NCI-H2196 treated with DMSO at 0.1 percent for 48 hours (cell line): ENCODE measurements around the gene PCBP4.

ENCODE experiments used
- DNase-seq: peaks from one replicate; lab custom pipeline; 2025; ENCODE audit not compliant: unreplicated experiment; lab: John Stamatoyannopoulos, UW

Gene PCBP4

DNA sequence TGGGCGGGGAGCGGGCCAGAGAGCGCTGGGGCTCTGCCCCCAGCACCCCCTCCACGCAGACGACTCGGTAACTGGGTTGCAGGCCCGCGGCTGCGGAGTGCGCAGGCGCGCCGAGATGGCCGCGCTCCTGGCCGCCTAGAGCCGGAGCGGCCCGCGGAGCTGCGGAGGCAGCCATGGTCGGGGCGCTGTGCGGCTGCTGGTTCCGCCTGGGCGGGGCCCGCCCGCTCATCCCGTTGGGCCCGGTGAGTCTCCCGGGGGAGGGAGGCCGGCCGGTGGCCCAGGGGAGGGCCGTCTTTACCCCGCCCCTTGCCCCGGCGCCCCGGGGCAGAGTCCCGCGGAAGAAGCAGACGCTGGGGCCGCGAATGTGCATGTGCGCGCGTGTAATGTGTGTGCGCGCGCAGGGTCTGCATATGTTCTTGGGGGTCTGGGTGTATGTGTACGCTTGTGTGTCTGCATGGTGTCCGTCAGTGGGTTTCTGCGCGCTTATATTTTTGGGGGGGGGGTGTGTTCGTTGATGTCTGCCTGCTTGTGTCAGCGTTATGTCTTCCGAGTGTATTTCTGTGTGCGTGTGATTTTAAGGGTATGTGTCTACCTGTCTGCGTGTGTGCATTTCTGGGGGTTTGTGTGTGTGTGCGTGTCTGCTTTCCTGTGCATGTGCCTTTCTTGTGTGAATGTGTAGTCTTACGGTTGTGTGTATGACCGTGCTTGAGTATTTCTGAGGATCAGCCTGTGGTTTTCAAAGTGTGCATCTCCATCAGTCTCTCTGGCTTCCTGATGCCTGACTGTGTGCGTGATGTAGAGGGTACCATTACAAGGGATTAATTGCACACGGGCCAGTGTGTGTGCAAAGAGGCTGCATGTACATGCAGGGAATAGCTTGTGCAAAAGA lies 8.0 kb upstream of the PCBP4 start, which contains the start of gene ABHD14A:
TSS of gene ABHD14A (plus strand) at position 102 of the 889 bp plus-strand sequence. CDS start at position 174, 72 bp downstream.
- peak; percentile 15 for DNase-seq

DNA sequence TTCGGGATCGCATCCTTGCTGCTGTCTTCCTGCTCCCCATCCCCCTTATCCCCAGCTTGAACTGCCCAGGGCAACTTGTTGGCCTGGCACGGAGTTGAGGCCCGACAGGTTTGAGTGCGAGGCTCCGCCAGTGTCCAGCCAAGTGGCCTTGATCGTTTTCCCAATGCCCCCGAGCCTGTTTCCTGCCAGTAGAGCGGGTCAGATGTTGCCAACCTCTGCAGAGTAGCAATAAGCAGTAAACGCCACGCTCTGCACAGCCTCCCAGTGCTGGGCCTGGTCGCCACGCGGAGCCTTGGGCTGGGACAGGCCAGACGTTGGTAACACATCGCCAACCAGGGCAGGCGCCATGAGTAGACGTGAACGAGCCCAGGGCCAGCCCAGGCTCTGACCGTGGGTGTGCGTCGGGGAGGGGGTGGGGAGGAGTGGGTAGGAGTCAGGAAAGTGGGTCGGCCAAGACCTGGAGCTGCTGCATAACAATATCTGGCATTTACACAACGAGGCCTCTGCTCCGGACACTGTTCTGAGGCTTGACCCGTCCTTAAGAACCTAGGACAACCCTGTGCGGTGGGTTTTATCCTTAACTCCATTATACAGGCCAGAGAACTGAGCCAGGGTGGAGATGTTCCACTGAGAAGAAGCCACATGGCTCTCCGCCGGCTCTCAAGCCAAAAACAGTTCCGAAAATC lies 7.2 kb upstream of the PCBP4 start:
- no peak for DNase-seq

DNA sequence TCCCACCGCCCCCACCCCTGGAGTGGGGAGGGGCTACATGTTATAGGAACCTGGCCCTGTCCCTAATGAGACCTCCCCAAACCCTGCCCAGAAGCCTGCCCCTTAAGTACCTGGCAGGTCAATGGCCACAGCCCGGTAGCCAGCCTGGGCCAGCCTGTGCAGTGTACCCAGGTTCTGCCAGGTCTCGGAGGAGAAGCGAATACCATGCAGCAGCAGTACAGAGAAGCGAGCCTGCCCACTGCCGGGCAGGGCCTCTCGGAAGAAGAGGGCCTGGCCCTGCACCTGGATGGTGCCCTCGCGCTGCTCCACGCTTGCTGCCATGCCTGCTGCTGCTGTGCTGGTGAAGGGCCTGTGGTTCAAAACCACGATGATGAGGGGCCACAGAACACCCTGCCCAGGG lies 4.1 kb upstream of the PCBP4 start:
- DNase-seq = no peak

DNA sequence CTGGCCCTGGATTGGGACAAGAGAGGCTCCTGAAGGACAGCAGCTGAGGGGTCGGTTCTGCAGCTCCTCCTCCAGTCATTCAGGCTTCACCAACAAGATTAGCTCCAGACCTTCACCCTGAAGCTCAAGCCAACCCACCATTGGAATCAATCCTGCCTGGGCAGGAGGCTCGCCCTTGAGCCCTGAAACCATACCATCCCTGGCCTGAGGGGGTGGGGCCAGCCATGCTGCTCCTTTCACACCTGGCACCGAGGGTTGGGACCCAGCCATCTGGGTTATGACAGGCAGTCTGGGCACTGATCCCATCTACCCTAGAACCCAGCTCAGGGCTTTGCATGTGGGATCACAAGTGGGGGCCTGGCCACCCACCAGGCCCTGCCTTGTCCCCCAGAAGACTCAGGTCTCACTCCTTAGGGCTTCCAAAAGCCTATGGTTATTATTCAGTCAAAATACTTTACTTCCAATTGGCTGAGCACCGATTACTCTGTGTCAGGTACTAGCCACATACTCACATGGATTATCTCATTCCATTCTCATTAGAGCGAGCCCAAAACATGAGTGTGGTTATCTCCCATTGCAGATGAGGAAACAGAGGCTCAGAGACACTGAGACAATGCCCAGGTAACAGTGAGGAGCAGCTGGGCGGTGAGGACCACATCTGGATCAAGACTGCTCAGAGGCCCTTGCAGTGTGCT lies 3.5 kb upstream of the PCBP4 start:
- DNase-seq = no peak

DNA sequence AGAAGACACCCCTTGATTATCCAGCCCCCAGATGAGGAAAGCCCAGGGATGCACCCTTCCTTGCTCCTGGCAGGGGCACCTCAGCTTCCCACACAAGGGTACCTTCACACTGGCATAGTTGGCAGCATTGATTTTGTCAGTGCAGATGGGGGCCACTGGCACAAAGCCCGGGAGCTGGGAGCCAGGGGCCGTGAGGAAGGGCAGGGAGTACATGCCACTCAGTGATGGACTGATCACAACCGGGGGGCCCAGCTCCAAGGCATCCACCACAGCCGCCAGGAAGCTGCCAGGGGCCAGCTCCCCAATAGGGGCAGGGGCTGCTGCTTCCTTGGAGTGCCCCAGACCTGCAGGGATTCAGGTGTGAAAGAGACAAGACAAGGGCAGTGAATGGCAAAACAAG lies 2.6 kb upstream of the PCBP4 start:
- DNase-seq = no peak

DNA sequence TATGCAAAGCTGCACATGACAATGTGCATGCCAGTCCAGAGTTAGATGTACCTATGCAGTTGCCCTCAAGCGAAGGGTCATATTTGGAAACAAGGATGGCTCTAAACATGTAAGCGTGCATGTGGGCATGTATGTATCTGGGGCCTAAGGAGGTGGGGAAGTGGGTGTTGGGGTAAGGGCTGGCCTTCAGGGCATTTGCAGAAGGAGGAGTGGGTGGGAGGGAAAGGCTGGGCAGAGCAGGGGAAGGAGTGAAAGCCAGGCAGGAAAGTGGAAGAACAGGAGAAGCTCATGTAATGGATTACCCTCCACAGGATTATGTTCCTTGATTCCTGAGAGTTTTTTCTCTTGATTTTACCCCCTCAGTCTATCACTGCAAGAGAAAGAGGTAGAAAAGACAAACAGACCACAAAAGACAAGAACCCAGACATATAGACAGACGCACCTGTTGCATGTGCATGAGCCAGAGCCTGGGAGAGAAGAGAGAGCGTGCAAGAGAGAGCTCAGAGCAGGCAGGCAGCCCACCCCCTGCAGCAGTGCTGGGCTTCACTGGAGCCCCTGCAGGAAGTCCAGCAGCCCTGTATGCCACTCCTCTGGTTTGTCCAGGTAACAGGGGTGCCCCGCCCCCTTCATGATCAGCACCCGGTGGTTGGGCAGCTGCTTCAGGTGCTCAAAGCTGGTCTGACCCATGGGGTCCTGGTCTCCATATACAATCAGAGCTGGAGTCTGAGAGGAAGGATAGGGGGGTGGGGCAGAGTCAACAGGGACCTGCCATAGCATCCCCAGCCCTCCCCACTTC lies 1.8 kb upstream of the PCBP4 start:
- DNase-seq = no peak

DNA sequence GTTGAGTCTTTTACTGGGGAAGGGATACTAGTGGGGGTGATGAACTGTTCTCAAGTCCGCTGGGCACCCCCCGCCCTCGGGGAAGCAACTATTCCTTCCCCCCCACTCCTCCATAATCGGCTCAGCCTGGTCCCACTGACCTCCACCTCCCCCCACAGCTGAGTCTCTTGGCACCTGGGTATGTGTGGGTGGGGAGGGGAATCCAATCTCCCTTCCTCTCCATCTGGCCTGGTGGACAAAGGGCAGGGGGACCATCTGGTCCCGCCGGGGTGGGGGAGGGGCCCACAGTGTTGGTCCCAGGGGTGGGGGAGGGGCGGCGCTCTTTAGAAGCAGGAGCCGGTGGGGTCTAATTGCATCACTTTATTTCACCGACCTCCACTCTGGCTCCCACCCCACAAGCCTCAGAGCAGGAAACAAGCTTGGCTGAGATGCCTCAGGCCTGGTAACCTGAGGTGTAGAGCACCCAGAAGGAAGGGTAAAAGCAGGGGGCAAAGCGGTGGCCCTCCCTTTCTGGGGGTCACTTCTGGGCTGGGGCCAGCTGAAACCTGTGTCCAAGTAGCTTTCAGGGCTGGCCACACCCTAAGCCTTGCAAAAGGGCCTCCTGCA lies 1.0 kb upstream of the PCBP4 start:
- DNase-seq = no peak

DNA sequence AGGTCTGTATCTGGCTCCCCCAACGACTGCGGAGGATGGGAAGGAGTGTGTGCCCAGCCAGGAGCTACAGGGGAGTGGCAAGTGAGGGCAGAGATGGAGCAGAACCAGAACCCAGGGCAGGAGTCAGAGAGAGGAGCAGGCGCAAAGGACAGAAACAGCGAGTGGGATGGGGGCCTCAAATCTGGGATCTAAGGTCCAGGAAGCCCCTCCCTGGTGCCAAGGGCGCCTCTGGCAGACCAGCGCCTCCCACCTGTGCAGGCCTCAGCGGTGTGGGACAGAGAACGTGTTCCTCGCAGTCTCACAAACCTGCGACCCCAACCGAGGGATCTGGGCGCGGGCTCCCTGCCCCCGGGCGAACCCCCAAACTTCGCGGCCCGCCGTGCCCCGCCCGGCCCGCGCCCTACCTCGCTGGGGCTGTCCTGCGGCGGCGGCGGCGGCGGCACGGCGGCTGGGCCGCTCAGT lies 301 bp downstream of the PCBP4 start:
- DNase-seq = no peak

DNA sequence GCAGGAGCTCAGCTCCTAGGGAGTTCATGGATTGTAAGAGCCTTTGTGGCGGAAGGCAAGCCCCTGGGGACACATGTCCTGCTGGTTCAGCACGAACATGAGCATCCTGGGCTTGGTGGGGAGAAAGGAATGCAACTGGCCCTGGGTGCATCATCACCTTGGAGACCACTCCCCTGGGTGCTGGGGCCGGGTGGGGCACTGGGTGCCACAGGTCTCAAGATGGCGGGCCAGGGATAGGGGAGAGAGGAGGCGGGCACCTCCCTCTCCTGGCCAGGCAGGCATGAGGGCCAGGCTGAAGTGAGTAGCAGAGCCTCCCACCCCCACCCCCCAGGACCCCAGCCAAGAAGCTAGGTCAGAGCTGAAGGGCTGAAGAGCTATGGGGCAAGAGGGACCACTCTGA lies 768 bp downstream of the PCBP4 start:
- DNase-seq = no peak

DNA sequence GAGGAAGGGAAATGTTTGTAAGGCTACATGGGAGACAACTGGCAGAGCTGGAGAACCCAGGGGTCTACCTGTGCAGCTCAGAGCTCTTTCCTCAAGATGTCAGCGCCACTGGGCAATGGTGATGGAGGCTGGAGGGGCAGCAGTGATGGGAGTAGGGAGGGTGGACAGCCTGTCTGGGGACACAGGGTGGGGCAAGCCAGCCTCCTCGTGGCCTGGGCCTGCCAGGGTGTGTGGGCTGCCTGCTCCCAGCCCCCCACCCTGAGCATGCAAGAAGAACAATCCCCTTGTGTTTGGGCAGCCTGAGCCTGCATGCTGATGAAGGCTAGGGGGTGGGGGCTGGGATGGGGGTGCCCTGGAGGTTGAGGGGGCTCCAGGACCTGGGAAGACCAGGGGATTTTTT lies 1.2 kb downstream of the PCBP4 start:
- no peak for DNase-seq

DNA sequence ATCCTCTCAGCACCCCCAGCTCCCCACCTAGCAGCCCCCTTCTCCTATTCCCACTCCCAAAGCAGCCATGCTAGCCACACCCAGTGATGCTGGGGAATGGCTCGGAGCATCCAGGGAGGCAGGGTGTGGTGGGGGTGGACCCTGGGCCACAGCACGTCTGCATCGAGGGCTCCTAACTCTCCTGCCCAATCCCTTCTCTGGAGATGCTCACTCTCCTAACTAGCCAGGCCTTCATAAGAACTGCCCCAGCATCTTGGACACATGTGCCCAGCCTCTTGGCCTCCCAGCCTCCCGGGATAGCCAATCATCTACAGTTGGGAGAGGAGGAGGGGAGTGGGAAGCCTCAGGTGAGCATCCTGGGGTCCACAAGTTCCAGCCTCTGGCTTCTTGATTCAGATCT lies 2.7 kb downstream of the PCBP4 start:
- DNase-seq = no peak

DNA sequence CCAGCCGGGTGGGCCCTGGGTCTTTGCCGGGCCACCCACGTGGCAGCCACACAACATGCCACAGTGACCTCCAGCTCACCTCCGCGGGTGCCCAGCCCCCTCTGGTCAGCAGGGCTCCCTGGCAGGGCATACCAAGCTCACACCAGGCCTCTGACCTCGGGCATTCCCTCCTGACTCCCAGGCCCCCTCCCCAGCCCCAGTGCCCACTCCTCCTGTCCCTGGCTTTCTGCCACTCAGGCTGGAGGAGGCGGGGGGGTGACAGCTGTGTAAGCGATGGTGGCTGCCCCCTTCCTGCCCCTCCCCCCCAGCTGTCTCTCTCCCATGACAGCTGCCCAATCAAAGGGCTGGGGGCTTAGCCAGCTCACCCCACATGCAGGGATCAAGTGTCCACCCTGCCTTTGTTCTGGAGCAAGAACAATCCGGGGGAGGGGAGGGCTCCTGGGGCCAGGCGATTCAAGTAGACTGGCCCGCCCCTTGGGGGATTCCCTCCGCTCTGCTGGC lies 3.3 kb downstream of the PCBP4 start:
- no peak for DNase-seq

DNA sequence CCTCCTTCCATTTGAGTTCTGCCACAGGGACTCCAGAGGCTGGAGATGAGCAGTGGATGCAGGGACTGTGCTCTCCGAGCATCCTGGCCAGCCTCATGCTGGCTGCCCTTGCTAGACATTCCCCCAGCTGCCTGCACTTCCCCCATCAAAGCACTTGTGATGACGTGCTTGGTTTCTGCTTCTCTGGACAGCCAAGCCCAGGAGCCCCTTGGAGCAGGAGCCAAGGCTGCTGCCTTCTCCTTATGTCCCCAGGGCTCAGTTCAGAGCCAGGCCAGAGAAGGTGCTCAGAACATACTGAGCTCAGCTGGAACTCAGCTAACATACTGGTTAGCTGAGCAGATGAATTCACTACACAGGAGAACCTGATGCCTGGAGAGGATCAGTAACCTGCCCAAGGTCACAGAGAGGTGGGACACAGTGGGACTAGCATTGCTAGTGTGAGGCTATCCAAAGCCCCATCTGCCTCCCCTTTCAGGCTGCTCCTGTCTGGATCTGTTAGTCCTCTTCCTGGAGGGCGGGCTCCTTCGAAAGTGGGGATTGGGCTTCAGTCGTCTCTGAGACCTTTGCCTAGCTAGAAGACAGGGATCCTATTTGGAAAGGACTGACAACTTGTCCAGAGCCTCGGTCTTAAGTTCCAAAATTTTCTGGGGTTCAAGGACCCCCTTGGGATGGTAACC lies 4.3 kb downstream of the PCBP4 start:
- no peak for DNase-seq

DNA sequence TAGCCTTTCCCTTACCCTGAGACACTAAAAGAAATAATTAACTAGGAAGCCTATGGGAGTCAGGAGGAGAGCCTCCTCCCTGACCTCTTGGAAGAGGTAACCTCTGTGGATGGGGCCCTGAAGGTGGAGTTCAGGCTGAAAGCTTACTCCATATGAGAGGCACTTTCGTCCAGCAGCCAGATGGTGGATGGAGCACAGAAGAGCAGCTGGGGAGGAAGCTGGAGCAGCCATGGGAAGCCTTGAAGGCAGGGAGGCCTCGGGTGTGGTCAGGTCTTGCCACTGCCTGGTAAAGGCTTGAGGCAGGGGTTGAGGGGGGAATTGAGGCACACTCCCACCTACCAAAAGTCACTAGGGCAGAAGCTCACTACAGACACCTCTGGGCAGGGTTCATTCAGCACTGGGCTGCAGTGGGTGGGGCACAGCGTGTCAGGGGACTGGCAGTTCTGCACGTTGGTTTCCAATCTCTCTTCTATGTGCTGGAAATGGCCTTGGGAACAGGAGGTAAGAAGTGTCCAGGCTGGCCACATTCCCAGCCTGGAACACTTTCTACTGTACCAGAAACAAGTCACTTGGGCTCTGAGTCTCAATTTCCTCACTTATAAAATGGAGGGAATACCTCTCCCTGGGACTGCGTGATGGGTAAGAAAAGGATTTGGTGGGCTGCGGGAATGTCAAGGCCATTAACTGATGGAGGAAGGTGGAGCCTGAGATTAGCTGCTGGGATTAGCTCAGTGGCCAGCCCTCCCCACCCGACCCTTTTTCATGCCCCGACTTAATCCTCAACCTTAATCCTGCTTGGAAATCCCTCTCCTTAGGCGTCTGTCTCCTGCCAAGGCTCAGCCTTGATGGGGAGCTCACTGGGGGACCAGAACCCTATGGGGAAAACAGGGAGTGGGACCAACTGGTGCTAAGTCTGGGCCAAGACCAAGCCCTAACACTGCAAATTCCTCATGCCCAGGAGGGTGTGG lies 5.4 kb downstream of the PCBP4 start:
- no peak for DNase-seq

DNA sequence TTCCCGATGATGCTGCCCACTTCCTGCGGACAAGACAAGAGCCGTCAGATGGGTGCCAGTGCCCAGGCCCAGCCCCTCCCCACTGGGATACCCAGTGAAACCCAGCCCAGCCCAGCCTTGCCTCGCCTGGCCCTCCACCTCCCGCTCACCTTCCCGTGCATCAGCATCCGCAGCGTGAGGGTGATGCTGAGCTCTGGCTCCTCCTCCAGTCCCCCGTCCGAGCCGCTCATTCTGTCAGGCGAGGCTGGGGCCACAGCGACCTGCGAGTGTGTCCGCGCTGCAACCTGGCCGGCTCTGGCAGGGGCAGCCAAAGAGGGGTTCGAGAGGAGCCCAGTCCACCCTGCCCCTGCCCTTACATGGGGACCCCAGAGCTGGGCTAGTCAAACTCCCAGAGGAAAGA lies 6.2 kb downstream of the PCBP4 start:
- DNase-seq = no peak

DNA sequence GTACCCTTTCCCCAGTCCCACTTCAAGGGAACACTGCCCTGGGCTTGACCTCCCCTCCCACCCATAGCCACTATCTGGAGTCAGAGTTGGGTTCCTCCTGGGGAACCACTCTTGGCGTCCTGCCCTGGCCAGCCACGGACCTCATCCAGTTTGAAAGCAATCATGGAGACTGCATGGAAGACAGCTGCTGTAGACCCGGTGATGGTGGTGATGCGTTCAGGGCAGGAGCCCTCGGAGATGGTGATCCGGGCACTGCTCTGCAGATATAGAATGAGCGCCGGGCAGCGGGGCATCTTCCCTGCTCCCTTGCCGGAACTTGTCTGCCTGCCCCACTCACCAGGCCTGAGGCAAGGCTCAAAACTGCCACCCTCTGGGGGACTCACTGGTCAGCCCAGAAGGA lies 6.9 kb downstream of the PCBP4 start:
- DNase-seq = no peak

DNA sequence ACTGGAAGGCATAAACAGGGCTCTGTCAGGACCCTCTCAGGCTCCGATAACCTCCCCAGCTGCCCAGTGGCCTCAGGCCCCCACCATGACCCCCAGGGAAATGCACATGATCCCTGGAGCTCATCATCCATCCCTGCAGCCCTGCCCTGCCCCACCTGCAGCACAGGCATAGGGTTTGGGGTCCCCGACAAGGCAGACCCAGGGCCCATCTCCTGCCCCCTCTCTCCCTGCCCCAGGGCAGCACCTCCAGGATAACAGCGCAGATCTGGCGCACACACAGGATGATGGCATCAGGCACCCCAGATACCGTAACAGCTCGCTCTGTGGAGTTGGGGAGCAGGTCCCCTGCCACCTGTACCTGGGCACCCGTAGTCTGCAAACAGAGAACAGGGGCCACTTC lies 7.6 kb downstream of the PCBP4 start:
- DNase-seq = no peak
